T-helper 1 cell treated with Interleukin-12 subunit alpha and Interleukin-12 subunit beta and Interleukin-4 antibody, amounts not matched to agents 30 μg/mL and 1 μg/mL, for 36 hours (primary cell): ENCODE data around the gene ZNF92.
"Not testable (repeated sequence)": the region's sequence is repeated elsewhere in the genome, so short reads cannot be mapped to it uniquely, and the experiment has no call there.

ENCODE experiments used
- H3K27ac Mint-ChIP-seq: one replicate; pipeline ENCODE4 v1.8.0; 2021; ENCODE audit warnings: mild to moderate bottlenecking, mixed read lengths
- H3K27me3 Mint-ChIP-seq: one replicate; pipeline ENCODE4 v1.8.0; 2021; ENCODE audit warnings: low read depth, mixed read lengths
- H3K36me3 Mint-ChIP-seq: one replicate; pipeline ENCODE4 v1.8.0; 2021; ENCODE audit warnings: low read depth, mixed read lengths
- H3K4me1 Mint-ChIP-seq: one replicate; pipeline ENCODE4 v1.8.0; 2021; ENCODE audit warnings: low read depth, mixed read lengths
- H3K4me3 Mint-ChIP-seq: one replicate; pipeline ENCODE4 v1.8.0; 2021; ENCODE audit warnings: mild to moderate bottlenecking, moderate library complexity, mixed read lengths
- H3K9me3 Mint-ChIP-seq: one replicate; pipeline ENCODE4 v1.8.0; 2021; ENCODE audit warnings: mixed read lengths

ZNF92 gene

DNA sequence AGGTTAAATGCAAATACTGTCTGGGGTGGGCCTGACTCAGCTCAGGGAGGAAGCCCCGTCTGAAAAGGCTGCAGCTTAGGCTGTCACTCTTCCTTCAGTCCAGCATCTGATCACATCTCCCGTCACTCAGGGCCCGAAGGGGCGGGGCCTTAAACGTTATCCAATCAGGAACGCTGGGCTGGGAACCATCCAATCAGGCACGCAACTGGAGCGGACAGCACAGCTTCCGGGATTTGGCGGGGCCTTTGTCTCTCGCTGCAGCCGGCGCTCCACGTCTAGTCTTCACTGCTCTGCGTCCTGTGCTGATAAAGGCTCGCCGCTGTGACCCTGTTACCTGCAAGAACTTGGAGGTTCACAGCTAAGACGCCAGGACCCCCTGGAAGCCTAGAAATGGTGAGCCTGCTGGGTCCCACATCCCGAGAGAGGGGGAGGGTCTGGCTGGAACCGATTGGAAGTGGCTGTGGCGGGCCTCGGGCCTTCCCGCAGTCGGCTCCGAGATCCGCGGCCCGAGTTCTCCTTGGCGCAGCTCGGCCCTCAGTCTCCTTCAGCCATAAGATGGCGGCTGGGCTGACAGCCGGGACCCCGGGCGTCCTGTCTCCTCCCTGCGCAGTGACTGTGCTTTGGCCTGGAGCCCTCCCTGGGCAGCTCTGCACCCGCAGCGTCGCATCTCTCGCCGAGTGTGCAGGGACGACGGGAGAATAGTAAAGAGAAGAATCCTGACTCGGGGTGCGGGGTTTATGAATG is at the start of gene ZNF92:
TSS of gene ZNF92 (plus strand) at position 248 of the 744 bp plus-strand sequence. CDS start at position 391, 143 bp downstream.
- Mint-ChIP-seq H3K4me1 (peaks cover 18% of the 10 kb centered on the region), H3K4me3 (peak within 1 kb of the TSS; percentile 95), H3K27me3 (no peaks in the 10 kb centered on the region), H3K9me3 (no peaks in the 10 kb centered on the region), H3K36me3 (peaks cover 22% of the 10 kb centered on the region), H3K27ac (peak within 1 kb of the TSS; percentile 92)

- Mint-ChIP-seq H3K9me3 (no peaks in the 10 kb centered on the region), H3K4me1 (peaks cover 1% of the 10 kb centered on the region), H3K4me3 (no peak overlapping the region), H3K27me3 (peaks cover 2% of the 10 kb centered on the region), H3K27ac (peak overlapping the region; percentile 15), H3K36me3 (no peaks in the 10 kb centered on the region)
Observed at GRCh38 chr7:65325793-65326432, 47.7 kb upstream of the ZNF92 start.

DNA sequence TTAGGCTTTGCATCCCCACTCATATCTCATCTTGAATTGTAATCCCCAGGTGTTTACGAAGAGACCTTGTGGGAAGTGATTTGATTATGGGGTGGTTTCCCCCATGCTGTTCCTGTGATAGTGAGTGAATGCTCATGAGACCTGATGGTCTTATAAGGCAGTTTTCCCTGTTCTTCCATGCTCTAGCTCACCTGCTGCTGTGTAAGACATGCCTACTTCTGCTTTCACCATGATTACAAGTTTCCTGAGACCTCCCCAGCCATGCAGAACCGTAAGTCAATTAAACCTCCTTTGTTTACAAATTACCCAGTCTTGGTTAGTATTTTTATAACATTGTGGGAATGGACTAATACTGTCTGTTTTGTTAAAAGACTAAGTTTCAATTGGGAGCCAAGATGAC is 35.3 kb upstream of the ZNF92 start:
- no peaks in the 10 kb centered on the region for H3K4me1 Mint-ChIP-seq
- H3K36me3 Mint-ChIP-seq: no peaks in the 10 kb centered on the region
- H3K9me3 Mint-ChIP-seq: peaks cover 3% of the 10 kb centered on the region
- no peak overlapping the region for H3K4me3 Mint-ChIP-seq
- no peaks in the 10 kb centered on the region for H3K27me3 Mint-ChIP-seq
- no peak overlapping the region for H3K27ac Mint-ChIP-seq

DNA sequence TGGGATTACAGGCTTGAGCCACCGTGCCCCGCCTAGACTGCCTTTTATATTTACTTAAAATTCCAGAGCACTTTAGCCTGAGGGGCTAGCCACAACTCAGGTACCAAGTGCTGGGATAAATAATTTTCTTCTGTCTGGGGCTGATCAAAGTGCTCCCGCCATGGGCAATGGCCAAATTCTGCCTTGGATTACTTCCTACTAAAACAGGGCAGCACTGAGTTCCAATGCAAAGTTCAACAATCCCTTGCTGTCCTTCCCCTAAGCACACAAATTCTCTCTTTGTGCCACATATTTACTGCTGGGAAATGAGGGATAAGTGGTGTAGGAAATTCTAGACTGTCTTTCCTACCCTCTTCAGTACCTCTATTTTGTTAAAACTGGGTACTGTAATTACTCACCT is 34.4 kb upstream of the ZNF92 start:
- H3K9me3 Mint-ChIP-seq: peaks cover 3% of the 10 kb centered on the region
- H3K27ac Mint-ChIP-seq: no peak overlapping the region
- no peaks in the 10 kb centered on the region for H3K36me3 Mint-ChIP-seq
- no peaks in the 10 kb centered on the region for H3K4me1 Mint-ChIP-seq
- H3K4me3 Mint-ChIP-seq: no peak overlapping the region
- H3K27me3 Mint-ChIP-seq: no peaks in the 10 kb centered on the region

DNA sequence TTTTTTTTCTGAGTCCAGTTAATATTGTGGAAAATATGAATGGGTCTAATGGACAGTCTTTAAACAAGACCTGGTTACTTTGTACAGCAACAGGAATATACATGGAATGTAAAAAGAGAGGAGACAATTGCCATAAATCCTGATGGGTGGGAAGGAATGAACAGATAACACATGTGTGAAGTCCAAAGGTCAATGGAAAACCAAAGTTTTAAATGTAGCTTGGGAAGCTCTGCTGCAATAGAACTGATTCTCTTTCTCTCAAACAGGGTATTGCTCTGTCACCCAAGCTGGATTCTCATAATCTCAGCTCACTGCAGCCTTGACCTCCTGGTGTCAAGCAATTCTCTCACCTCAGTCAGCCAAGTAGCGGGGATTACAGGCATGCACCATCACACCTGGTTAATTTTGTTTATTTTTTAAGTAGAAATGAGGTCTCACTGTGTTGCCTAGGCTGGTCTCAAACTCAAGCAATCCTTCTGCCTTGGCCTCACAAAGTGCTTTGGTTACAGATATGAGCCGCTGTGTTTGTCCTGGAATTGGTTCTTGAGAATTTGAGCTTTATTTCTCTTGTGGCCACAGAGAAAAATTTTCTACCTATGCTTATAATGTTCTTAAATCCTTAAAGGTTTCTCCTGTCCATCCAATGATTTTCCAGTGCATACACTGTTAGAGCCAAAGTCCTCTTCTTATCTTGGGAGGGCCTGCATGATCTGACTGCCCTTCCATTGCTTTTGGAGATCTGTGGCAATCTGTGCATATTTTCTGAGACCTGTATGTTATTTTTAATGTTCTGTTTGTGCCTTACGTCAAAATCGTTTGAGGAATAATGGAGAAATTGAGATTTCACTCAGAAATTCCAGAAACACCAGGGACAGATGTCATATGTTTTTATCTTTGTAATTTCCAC is 30.7 kb upstream of the ZNF92 start:
- no peak overlapping the region for H3K27ac Mint-ChIP-seq
- no peaks in the 10 kb centered on the region for H3K9me3 Mint-ChIP-seq
- H3K36me3 Mint-ChIP-seq: no peaks in the 10 kb centered on the region
- H3K4me3 Mint-ChIP-seq: no peak overlapping the region
- no peaks in the 10 kb centered on the region for H3K4me1 Mint-ChIP-seq
- no peaks in the 10 kb centered on the region for H3K27me3 Mint-ChIP-seq

DNA sequence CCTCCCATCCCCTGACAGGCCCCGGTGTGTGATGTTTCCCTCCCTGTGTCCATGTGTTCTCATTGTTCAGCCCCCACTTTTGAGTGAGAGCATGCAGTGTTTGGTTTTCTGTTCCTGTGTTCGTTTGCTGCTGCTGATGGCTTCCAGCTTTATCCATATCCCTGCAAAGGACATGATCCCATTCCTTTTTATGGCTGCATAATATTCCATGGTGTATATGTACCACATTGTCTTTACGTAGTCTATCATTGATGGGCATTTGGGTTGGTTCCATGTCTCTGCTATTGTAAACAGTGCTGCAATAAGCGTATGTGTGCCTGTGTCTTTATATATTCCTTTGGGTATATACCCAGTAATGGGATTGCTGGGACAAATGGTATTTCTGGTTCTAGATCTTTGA is 29.1 kb upstream of the ZNF92 start:
- H3K27me3 Mint-ChIP-seq, H3K4me3 Mint-ChIP-seq, H3K36me3 Mint-ChIP-seq, H3K9me3 Mint-ChIP-seq, H3K4me1 Mint-ChIP-seq, H3K27ac Mint-ChIP-seq: not testable (repeated sequence)

DNA sequence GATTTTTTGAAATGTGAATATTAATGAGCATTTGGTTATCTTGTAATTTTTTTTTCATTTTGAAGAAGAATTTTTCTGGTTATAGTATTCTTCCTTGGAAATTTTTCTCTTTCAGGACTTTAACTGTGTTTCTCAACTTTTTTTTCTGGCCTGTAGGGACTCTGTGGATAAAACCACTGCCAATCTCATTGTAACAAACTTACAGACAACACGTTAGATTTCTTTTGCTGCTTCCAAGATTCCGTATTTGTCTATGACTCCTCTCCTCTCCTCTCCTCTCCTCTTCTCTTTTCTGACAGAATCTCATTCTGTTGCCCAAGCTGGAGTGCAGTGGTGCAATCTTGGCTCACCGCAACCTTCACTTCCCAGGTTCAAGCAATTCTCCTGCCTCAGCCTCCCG is 19.4 kb upstream of the ZNF92 start:
- no peak overlapping the region for H3K4me3 Mint-ChIP-seq
- no peaks in the 10 kb centered on the region for H3K36me3 Mint-ChIP-seq
- H3K4me1 Mint-ChIP-seq: no peaks in the 10 kb centered on the region
- peaks cover 8% of the 10 kb centered on the region for H3K9me3 Mint-ChIP-seq
- no peaks in the 10 kb centered on the region for H3K27me3 Mint-ChIP-seq
- H3K27ac Mint-ChIP-seq: no peak overlapping the region

- peaks cover 6% of the 10 kb centered on the region for H3K4me1 Mint-ChIP-seq
- H3K36me3 Mint-ChIP-seq: peaks cover 4% of the 10 kb centered on the region
- no peaks in the 10 kb centered on the region for H3K27me3 Mint-ChIP-seq
- no peak overlapping the region for H3K27ac Mint-ChIP-seq
- no peak overlapping the region for H3K4me3 Mint-ChIP-seq
- no peaks in the 10 kb centered on the region for H3K9me3 Mint-ChIP-seq
Observed at GRCh38 chr7:65369843-65370242, 3.8 kb upstream of the ZNF92 start.

- H3K27me3 Mint-ChIP-seq: no peaks in the 10 kb centered on the region
- no peaks in the 10 kb centered on the region for H3K9me3 Mint-ChIP-seq
- H3K36me3 Mint-ChIP-seq: peaks cover 4% of the 10 kb centered on the region
- H3K4me3 Mint-ChIP-seq: no peak overlapping the region
- H3K4me1 Mint-ChIP-seq: peaks cover 13% of the 10 kb centered on the region
- H3K27ac Mint-ChIP-seq: no peak overlapping the region
Observed at GRCh38 chr7:65371468-65371867, 2.2 kb upstream of the ZNF92 start.

- peaks cover 4% of the 10 kb centered on the region for H3K9me3 Mint-ChIP-seq
- H3K36me3 Mint-ChIP-seq: peaks cover 45% of the 10 kb centered on the region
- H3K4me1 Mint-ChIP-seq: peaks cover 31% of the 10 kb centered on the region
- H3K4me3 Mint-ChIP-seq: no peak overlapping the region
- peak overlapping the region; percentile 8 for H3K27ac Mint-ChIP-seq
- H3K27me3 Mint-ChIP-seq: no peaks in the 10 kb centered on the region
Observed at GRCh38 chr7:65379318-65379717, 5.7 kb downstream of the ZNF92 start.

DNA sequence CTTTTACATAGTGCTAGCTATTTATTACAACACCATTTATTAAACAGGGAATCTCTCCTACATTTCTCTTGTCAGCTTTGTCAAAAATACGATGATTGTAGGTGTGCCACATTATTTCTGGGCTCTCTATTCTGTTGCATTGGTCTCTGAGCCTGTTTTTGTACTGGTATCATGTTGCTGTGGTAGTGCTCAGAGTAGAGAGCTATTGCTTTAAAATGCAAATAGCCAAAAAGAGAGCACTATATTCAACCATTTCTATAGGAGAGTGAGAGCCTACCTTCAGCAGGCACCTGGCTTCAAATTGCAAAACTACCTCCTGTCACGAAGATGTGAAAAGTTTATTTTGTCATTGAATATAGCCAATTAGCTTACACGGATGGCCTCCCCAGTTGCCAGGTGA is 8.1 kb downstream of the ZNF92 start:
- H3K4me3 Mint-ChIP-seq: no peak overlapping the region
- H3K9me3 Mint-ChIP-seq: peaks cover 4% of the 10 kb centered on the region
- no peak overlapping the region for H3K27ac Mint-ChIP-seq
- no peaks in the 10 kb centered on the region for H3K27me3 Mint-ChIP-seq
- peaks cover 53% of the 10 kb centered on the region for H3K36me3 Mint-ChIP-seq
- peaks cover 21% of the 10 kb centered on the region for H3K4me1 Mint-ChIP-seq

- peaks cover 50% of the 10 kb centered on the region for H3K36me3 Mint-ChIP-seq
- no peak overlapping the region for H3K4me3 Mint-ChIP-seq
- H3K27me3 Mint-ChIP-seq: no peaks in the 10 kb centered on the region
- H3K27ac Mint-ChIP-seq: no peak overlapping the region
- peaks cover 4% of the 10 kb centered on the region for H3K9me3 Mint-ChIP-seq
- H3K4me1 Mint-ChIP-seq: peaks cover 21% of the 10 kb centered on the region
Observed at GRCh38 chr7:65382452-65382851, 8.8 kb downstream of the ZNF92 start.

DNA sequence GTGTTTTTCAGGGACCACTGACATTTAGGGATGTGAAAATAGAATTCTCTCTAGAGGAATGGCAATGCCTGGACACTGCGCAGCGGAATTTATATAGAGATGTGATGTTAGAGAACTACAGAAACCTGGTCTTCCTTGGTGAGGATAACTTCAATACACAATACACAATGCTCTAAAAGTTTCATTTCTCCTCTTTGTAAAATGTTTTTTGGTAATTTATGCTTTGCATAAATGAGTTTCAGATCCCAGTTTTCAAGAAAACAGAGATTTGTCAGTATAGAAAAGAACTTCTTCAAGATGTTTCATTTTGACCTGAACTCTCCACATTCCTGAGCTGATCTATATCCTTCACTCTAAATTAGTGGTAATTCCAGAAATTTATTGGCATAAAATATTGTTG is 14.2 kb downstream of the ZNF92 start:
- Mint-ChIP-seq H3K27me3 (no peaks in the 10 kb centered on the region), H3K4me1 (peaks cover 5% of the 10 kb centered on the region), H3K36me3 (peaks cover 47% of the 10 kb centered on the region), H3K27ac (no peak overlapping the region), H3K9me3 (peaks cover 5% of the 10 kb centered on the region), H3K4me3 (no peak overlapping the region)

DNA sequence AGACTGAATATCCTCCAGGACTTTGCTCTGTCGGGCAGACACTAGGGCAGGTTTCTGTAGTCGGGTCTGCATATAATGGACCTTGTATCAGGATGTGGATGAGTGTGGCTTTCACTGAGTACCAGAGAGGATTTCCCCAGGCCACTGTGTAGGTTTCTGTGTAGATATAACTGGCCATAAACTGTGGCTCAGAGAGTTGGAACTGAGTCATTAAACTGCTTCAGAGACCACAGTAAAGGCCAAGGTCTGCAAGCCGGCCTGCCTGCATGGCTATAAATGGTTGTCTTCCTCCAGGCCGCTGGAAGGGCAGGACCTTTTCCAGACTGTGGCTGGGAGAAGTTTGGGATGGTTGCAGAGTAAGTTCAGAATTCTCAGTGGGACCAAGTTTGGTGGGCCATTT is 16.9 kb downstream of the ZNF92 start:
- Mint-ChIP-seq H3K27ac (no peak overlapping the region), H3K9me3 (peaks cover 20% of the 10 kb centered on the region), H3K27me3 (no peaks in the 10 kb centered on the region), H3K4me1 (peaks cover 5% of the 10 kb centered on the region), H3K4me3 (no peak overlapping the region), H3K36me3 (peaks cover 55% of the 10 kb centered on the region)
